H9 (cell line): ENCODE measurements around the gene ITPKC. TPM values are rescaled to one million over a fixed set of nuclear protein-coding genes. Genes with fewer than 3 reads are reported as not detected.

Experiments used
- DNase-seq: peaks from one replicate; pipeline ENCODE4 v3.0.0-alpha.2; 2017
- H2AFZ ChIP-seq: one replicate; pipeline ENCODE4 v1.6.1; 2013; ENCODE audit warnings: mild to moderate bottlenecking, low read length, control low read depth, moderate library complexity
- H2AK5ac ChIP-seq: 2 replicates; pipeline ENCODE4 v1.6.1; 2013; ENCODE audit warnings: low read length, control low read depth, mixed read lengths; ENCODE audit not compliant: insufficient read length
- H2BK120ac ChIP-seq: one replicate; pipeline ENCODE4 v1.6.1; 2013; ENCODE audit warnings: low read depth, mild to moderate bottlenecking, low read length, control low read depth, inconsistent platforms; ENCODE audit not compliant: poor library complexity, severe bottlenecking
- H2BK12ac ChIP-seq: 2 replicates; pipeline ENCODE4 v1.6.1; 2013; ENCODE audit warnings: low read length, control low read depth, mixed read lengths, low read depth; ENCODE audit not compliant: insufficient read length
- H2BK15ac ChIP-seq: 2 replicates; pipeline ENCODE4 v1.6.1; 2013; ENCODE audit warnings: low read depth, low read length, control low read depth
- H2BK20ac ChIP-seq: one replicate; pipeline ENCODE4 v1.6.1; 2013; ENCODE audit warnings: low read depth, mild to moderate bottlenecking, low read length, control low read depth, inconsistent platforms; ENCODE audit not compliant: poor library complexity, severe bottlenecking
- H2BK5ac ChIP-seq: 2 replicates; pipeline ENCODE4 v1.6.1; 2013; ENCODE audit warnings: low read length, control low read depth, mixed read lengths; ENCODE audit not compliant: insufficient read length
- H3K14ac ChIP-seq: 2 replicates; pipeline ENCODE4 v1.6.1; 2013; ENCODE audit warnings: low read length, control low read depth; ENCODE audit not compliant: insufficient read depth
- H3K18ac ChIP-seq: 2 replicates; pipeline ENCODE4 v1.6.1; 2013; ENCODE audit warnings: low read depth, mild to moderate bottlenecking, mixed read lengths, low read length, control low read depth; ENCODE audit not compliant: insufficient read length
- H3K23ac ChIP-seq: 2 replicates; pipeline ENCODE4 v1.6.1; 2013; ENCODE audit warnings: low read length, control low read depth, mixed read lengths, low read depth; ENCODE audit not compliant: insufficient read length
- H3K23me2 ChIP-seq: 2 replicates; pipeline ENCODE4 v1.6.1; 2013; ENCODE audit warnings: low read depth, mild to moderate bottlenecking, mixed read lengths, low read length, control low read depth; ENCODE audit not compliant: insufficient read length, poor library complexity, severe bottlenecking
- H3K27ac ChIP-seq: 2 replicates; pipeline ENCODE4 v1.5.1; 2013; ENCODE audit warnings: low read length, control low read depth, mixed read lengths, low read depth; ENCODE audit not compliant: insufficient read length
- H3K27me3 ChIP-seq: 2 replicates; pipeline ENCODE4 v1.6.1; 2013; ENCODE audit warnings: low read length, control low read depth, inconsistent platforms; ENCODE audit not compliant: insufficient read depth
- H3K4ac ChIP-seq: 2 replicates; pipeline ENCODE4 v1.6.1; 2013; ENCODE audit warnings: low read depth, mild to moderate bottlenecking, control low read depth, inconsistent platforms, low read length, moderate library complexity
- H3K4me1 ChIP-seq: 2 replicates; pipeline ENCODE4 v1.6.1; 2013; ENCODE audit warnings: low read length, control low read depth, inconsistent platforms; ENCODE audit not compliant: insufficient read depth
- H3K4me2 ChIP-seq: 2 replicates; pipeline ENCODE4 v1.6.1; 2013; ENCODE audit warnings: low read length, control low read depth, mixed read lengths; ENCODE audit not compliant: insufficient read length, insufficient read depth
- H3K56ac ChIP-seq: 2 replicates; pipeline ENCODE4 v1.6.1; 2013; ENCODE audit warnings: low read depth, mild to moderate bottlenecking, mixed read lengths, low read length, control low read depth; ENCODE audit not compliant: insufficient read length
- H3K79me1 ChIP-seq: 2 replicates; pipeline ENCODE4 v1.6.1; 2013; ENCODE audit warnings: low read depth, mild to moderate bottlenecking, moderate library complexity, low read length, control low read depth, inconsistent platforms; ENCODE audit not compliant: insufficient read depth, poor library complexity, severe bottlenecking
- H3K79me2 ChIP-seq: 2 replicates; pipeline ENCODE4 v1.6.1; 2013; ENCODE audit warnings: low read length, control low read depth, inconsistent platforms; ENCODE audit not compliant: insufficient read depth
- H3K9ac ChIP-seq: 2 replicates; pipeline ENCODE4 v1.6.1; 2013; ENCODE audit warnings: low read length, control low read depth, mixed read lengths; ENCODE audit not compliant: insufficient read length; ENCODE audit errors: extremely low read depth
- H3K9me3 ChIP-seq: one replicate; pipeline ENCODE4 v1.6.1; 2013; ENCODE audit warnings: low read depth, low read length, inconsistent platforms; ENCODE audit not compliant: control insufficient read depth
- H3T11ph ChIP-seq: one replicate; pipeline ENCODE4 v1.6.1; 2013; ENCODE audit warnings: mild to moderate bottlenecking, low read length, control low read depth, inconsistent platforms
- H4K20me1 ChIP-seq: one replicate; pipeline ENCODE4 v1.6.1; 2013; ENCODE audit not compliant: control insufficient read depth, insufficient read length, insufficient read depth
- H4K5ac ChIP-seq: 2 replicates; pipeline ENCODE4 v1.6.1; 2013; ENCODE audit warnings: low read depth, mild to moderate bottlenecking, mixed read lengths, low read length, control low read depth; ENCODE audit not compliant: insufficient read length
- H4K8ac ChIP-seq: replicated peaks from 2 replicates; pipeline ENCODE4 v1.6.1; 2013; ENCODE audit warnings: low read length, control low read depth, mixed read lengths, low read depth; ENCODE audit not compliant: insufficient read length
- H4K91ac ChIP-seq: 2 replicates; pipeline ENCODE4 v1.6.1; 2013; ENCODE audit warnings: low read depth, mild to moderate bottlenecking, moderate library complexity, mixed read lengths, low read length, control low read depth; ENCODE audit not compliant: insufficient read length
- H3K27ac Mint-ChIP-seq, 3 experiments: 2 replicates in 2 of 3; 3 replicates in 1 of 3; pipeline ENCODE4 v1.8.0; 2020 to 2021; ENCODE audit warnings: mixed read lengths in 3 of 3, mild to moderate bottlenecking in 1 of 3, moderate library complexity in 1 of 3
- H3K27me3 Mint-ChIP-seq: 2 replicates; pipeline ENCODE4 v1.8.0; 2021; ENCODE audit warnings: low read depth, mild to moderate bottlenecking, moderate library complexity, mixed read lengths
- H3K36me3 Mint-ChIP-seq, 3 experiments: 2 replicates in 2 of 3; 3 replicates in 1 of 3; pipeline ENCODE4 v1.8.0; 2020 to 2021; ENCODE audit warnings: low read depth in 3 of 3, mixed read lengths in 3 of 3; ENCODE audit not compliant: insufficient read depth in 1 of 3
- H3K4me1 Mint-ChIP-seq, 2 experiments: 2 replicates each; pipeline ENCODE4 v1.8.0; 2020; ENCODE audit warnings: mixed read lengths in 2 of 2
- H3K4me3 Mint-ChIP-seq, 2 experiments: 2 replicates in 1 of 2; 3 replicates in 1 of 2; pipeline ENCODE4 v1.8.0; 2020 to 2021; ENCODE audit warnings: mild to moderate bottlenecking in 2 of 2, mixed read lengths in 2 of 2, moderate library complexity in 1 of 2
- H3K9me3 Mint-ChIP-seq, 2 experiments: 2 replicates in 1 of 2; 3 replicates in 1 of 2; pipeline ENCODE4 v1.8.0; 2020; ENCODE audit warnings: mild to moderate bottlenecking in 2 of 2, mixed read lengths in 2 of 2, moderate library complexity in 1 of 2
- WGBS: extraction: QIAGEN DNeasy Blood & Tissue Kit; methylation state at CpG from one replicate; pipeline ENCODE4 v1.1.7; 2013; ENCODE audit warnings: missing lambda C conversion rate, low lambda C conversion rate, mixed read lengths; ENCODE audit not compliant: insufficient read length; ENCODE audit errors: extremely low coverage; 5-methylcytosine and 5-hydroxymethylcytosine counted together
- total RNA-seq: library from RNA; stranded (reverse); gene quantifications from 2 replicates; pipeline ENCODE4 v1.2.1, GENCODE V29; 2021
- TF ChIP-seq, protein P1 (sequence below): fragments of 200-600 bp; sonication (generic); conservative IDR thresholded peaks from 3 replicates; pipeline ENCODE4 v1.8.0; 2021; ENCODE audit warnings: antibody characterized with exemption, mild to moderate bottlenecking

The ITPKC gene
- total RNA-seq, 1 experiment from 2014 or later = 11.2 TPM

- peaks cover 22 to 55% (median 52%) of the 10 kb centered on the region in 3 experiments; a peak in 6 of 7 replicates for H3K36me3 Mint-ChIP-seq
- no peak overlapping the region for H4K5ac ChIP-seq
- no peak overlapping the region for H3K14ac ChIP-seq
- H3K27ac Mint-ChIP-seq = peak overlapping the region in 2 of 3 experiments; percentile 56 to 74; a peak in 2 of 7 replicates
- H4K20me1 ChIP-seq = peaks cover 7% of the 10 kb centered on the region
- no peak overlapping the region for H2BK12ac ChIP-seq
- H2AK5ac ChIP-seq = no peak overlapping the region
- H3K18ac ChIP-seq = no peak overlapping the region
- no peak overlapping the region for H2AFZ ChIP-seq
- H3K23me2 ChIP-seq = peaks cover under 1% of the 10 kb centered on the region
- H3K4me1 Mint-ChIP-seq = no peaks in the 10 kb centered on the region
- H3K9ac ChIP-seq = no peak overlapping the region
- H3K27ac ChIP-seq = no peak overlapping the region
- no peak overlapping the region for H3K4me2 ChIP-seq
- H4K91ac ChIP-seq = no peak overlapping the region
- no peak overlapping the region for H2BK120ac ChIP-seq
- TF ChIP-seq, protein P1, sequence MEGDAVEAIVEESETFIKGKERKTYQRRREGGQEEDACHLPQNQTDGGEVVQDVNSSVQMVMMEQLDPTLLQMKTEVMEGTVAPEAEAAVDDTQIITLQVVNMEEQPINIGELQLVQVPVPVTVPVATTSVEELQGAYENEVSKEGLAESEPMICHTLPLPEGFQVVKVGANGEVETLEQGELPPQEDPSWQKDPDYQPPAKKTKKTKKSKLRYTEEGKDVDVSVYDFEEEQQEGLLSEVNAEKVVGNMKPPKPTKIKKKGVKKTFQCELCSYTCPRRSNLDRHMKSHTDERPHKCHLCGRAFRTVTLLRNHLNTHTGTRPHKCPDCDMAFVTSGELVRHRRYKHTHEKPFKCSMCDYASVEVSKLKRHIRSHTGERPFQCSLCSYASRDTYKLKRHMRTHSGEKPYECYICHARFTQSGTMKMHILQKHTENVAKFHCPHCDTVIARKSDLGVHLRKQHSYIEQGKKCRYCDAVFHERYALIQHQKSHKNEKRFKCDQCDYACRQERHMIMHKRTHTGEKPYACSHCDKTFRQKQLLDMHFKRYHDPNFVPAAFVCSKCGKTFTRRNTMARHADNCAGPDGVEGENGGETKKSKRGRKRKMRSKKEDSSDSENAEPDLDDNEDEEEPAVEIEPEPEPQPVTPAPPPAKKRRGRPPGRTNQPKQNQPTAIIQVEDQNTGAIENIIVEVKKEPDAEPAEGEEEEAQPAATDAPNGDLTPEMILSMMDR = no peak
- no peak for DNase-seq
- WGBS = no CpG with 5 or more reads among the region's 32 CpGs
- no peak overlapping the region for H2BK5ac ChIP-seq
- no peak overlapping the region for H2BK20ac ChIP-seq
- no peaks in the 10 kb centered on the region for H3K27me3 ChIP-seq
- no peak overlapping the region for H3K56ac ChIP-seq
- no peak overlapping the region for H3K4ac ChIP-seq
- no peaks in the 10 kb centered on the region for H3K4me1 ChIP-seq
- H3K27me3 Mint-ChIP-seq = no peaks in the 10 kb centered on the region; the same call in 1 of the 2 replicates
- H3K23ac ChIP-seq = no peak overlapping the region
- H3K9me3 Mint-ChIP-seq = no peaks in the 10 kb centered on the region
- no peak overlapping the region for H2BK15ac ChIP-seq
- no peak overlapping the region for H4K8ac ChIP-seq
- no peaks in the 10 kb centered on the region for H3K79me2 ChIP-seq
- H3K79me1 ChIP-seq = no peaks in the 10 kb centered on the region
- no peak overlapping the region for H3K4me3 Mint-ChIP-seq
- no peaks in the 10 kb centered on the region for H3K9me3 ChIP-seq
- no peak overlapping the region for H3T11ph ChIP-seq
These were observed 32.6 kb upstream of the ITPKC start for GRCh38 chr19:40684280-40684679.
